ENCODE measurements around the gene TRPV4.
A peak's percentile ranks its signal among the peaks of the same experiment; 100 is the strongest.

TRPV4 gene

GRCh38 chr12:109738878-109739665 is 94.1 kb downstream of the TRPV4 start:
- no peak for DNase-seq

- DNase-seq, result no peak
These were observed 95.0 kb downstream of the TRPV4 start for GRCh38 chr12:109738209-109738608.

GRCh38 chr12:109737631-109738030 is 95.6 kb downstream of the TRPV4 start:
- DNase-seq, result no peak

GRCh38 chr12:109737126-109737525 is 96.1 kb downstream of the TRPV4 start:
- no peak for DNase-seq

- DNase-seq, result no peak
These were observed 96.6 kb downstream of the TRPV4 start for GRCh38 chr12:109736552-109737108.

GRCh38 chr12:109735825-109736551 is 97.2 kb downstream of the TRPV4 start:
- no peak for DNase-seq

- no peak for DNase-seq
These were observed 98.1 kb downstream of the TRPV4 start for GRCh38 chr12:109735051-109735521.

GRCh38 chr12:109734219-109735000 is 98.8 kb downstream of the TRPV4 start:
- peak; percentile 45 for DNase-seq

Measured in NCI-H1694 treated with DMSO at 0.1 percent for 48 hours (cell line).